C4-2B (cell line): ENCODE measurements around the gene BCL2L11.

Experiments
- ZFX ChIP-seq: fragments of 450-650 bp; IDR thresholded peaks from 2 replicates; pipeline ENCODE4 v1.6.1; 2017
- TF ChIP-seq, protein P1 (sequence below): fragments of 450-650 bp; conservative IDR thresholded peaks from 2 replicates; pipeline ENCODE4 v1.5.1; 2017; ENCODE audit warnings: mild to moderate bottlenecking

DNA sequence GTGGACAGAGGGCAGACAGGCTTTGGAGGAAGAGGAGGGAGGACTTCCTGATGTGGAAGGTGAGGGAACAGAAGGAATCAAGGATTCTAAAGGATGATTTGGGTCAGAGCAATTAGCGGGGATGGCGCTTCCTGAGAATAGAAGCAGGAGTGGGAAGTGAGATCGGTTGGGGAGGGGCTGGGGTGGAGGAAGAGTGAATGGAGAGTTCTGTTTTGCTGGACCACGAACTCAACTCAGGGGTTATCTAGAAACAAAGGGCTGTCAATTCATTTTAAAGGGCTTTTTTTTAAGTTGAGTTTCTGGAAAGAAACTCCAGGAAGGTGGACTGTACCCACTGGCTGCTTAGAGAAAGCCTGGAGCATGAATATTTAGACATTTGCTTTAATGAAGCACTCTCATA, 54.9 kb downstream of the BCL2L11 start:
- TF ChIP-seq, protein P1, sequence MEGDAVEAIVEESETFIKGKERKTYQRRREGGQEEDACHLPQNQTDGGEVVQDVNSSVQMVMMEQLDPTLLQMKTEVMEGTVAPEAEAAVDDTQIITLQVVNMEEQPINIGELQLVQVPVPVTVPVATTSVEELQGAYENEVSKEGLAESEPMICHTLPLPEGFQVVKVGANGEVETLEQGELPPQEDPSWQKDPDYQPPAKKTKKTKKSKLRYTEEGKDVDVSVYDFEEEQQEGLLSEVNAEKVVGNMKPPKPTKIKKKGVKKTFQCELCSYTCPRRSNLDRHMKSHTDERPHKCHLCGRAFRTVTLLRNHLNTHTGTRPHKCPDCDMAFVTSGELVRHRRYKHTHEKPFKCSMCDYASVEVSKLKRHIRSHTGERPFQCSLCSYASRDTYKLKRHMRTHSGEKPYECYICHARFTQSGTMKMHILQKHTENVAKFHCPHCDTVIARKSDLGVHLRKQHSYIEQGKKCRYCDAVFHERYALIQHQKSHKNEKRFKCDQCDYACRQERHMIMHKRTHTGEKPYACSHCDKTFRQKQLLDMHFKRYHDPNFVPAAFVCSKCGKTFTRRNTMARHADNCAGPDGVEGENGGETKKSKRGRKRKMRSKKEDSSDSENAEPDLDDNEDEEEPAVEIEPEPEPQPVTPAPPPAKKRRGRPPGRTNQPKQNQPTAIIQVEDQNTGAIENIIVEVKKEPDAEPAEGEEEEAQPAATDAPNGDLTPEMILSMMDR, result no peak
- TF ChIP-seq ZFX, result no peak
